A673 (cell line): Measurements from ENCODE around the gene ZSWIM6. TPM values are rescaled to one million over a fixed set of nuclear protein-coding genes. Genes with fewer than 3 reads are reported as not detected.

Experiments
- BruUV-seq: library from RNA; stranded (reverse); fragments of 400-500 nt; replicated peaks from 2 replicates; lab custom pipeline; 2021; lab: Mats Ljungman, UMichigan
- CTCF ChIA-PET: fragments of 300-600 bp; sonication (Branson Sonifier 250); formaldehyde crosslinking; loops from one replicate; lab custom pipeline; 2022; ENCODE audit warnings: antibody characterized with exemption; lab: Charles Lee
- POLR2A ChIA-PET: fragments of 300-600 bp; sonication (Branson Sonifier 250); formaldehyde crosslinking; loops from one replicate; lab custom pipeline; 2022; ENCODE audit warnings: antibody characterized with exemption; ENCODE audit not compliant: low non-redundant PET; lab: Charles Lee
- DNase-seq: peaks from one replicate; pipeline ENCODE4 v3.0.0-alpha.2; 2015; ENCODE audit warnings: low spot score
- H3K27ac ChIP-seq: fragments of 200-600 bp; sonication (generic); 2 replicates; pipeline ENCODE4 v1.5.1; 2016; ENCODE audit warnings: mixed run types, low read depth, mild to moderate bottlenecking, mixed read lengths, antibody characterized with exemption, low read length; ENCODE audit not compliant: poor library complexity, severe bottlenecking
- H3K27me3 ChIP-seq: fragments of 200-600 bp; sonication (generic); replicated peaks from 2 replicates; pipeline ENCODE4 v1.6.1; 2017; ENCODE audit warnings: mixed run types, low read depth, mild to moderate bottlenecking, mixed read lengths, antibody characterized with exemption, low read length; ENCODE audit not compliant: insufficient read depth, poor library complexity
- H3K36me3 ChIP-seq: fragments of 200-600 bp; sonication (generic); 2 replicates; pipeline ENCODE4 v1.6.1; 2016; ENCODE audit warnings: mixed run types, mild to moderate bottlenecking, mixed read lengths, antibody characterized with exemption, low read length; ENCODE audit not compliant: insufficient read depth, poor library complexity, severe bottlenecking
- H3K4me1 ChIP-seq: fragments of 200-600 bp; sonication (generic); 2 replicates; pipeline ENCODE4 v1.6.1; 2017; ENCODE audit warnings: mixed run types, mild to moderate bottlenecking, mixed read lengths, antibody characterized with exemption, low read length; ENCODE audit not compliant: insufficient read depth, poor library complexity, severe bottlenecking
- H3K4me3 ChIP-seq: fragments of 200-600 bp; sonication (generic); 2 replicates; pipeline ENCODE4 v1.5.1; 2016; ENCODE audit warnings: low read depth, mixed run types, mild to moderate bottlenecking, mixed read lengths, low read length; ENCODE audit not compliant: poor library complexity, severe bottlenecking
- H3K9me3 ChIP-seq: fragments of 200-600 bp; sonication (generic); 2 replicates; pipeline ENCODE4 v1.6.1; 2016; ENCODE audit warnings: mixed run types, low read depth, mild to moderate bottlenecking, mixed read lengths, antibody characterized with exemption, low read length; ENCODE audit not compliant: poor library complexity, severe bottlenecking
- EZH2 ChIP-seq: fragments of 200-600 bp; sonication (generic); IDR thresholded peaks from 2 replicates; pipeline ENCODE4 v1.6.1; 2017; ENCODE audit warnings: borderline replicate concordance, low read depth, mild to moderate bottlenecking, mixed read lengths, antibody characterized with exemption, low read length; ENCODE audit not compliant: poor library complexity, severe bottlenecking
- intact Hi-C: fragments of 100-400 bp; cut with micrococcal nuclease; formaldehyde crosslinking; loops from one replicate; pipeline ENCODE4 v1.10.0; 2022; ENCODE audit not compliant: unreplicated experiment
- total RNA-seq: library from RNA; stranded (reverse); gene quantifications from 2 replicates; pipeline ENCODE4 v1.2.3, GENCODE V29; 2021
- TF ChIP-seq, protein P1 (sequence below): fragments of 300-800, 200-600 bp; sonication (generic); conservative IDR thresholded peaks from 2 replicates; pipeline ENCODE4 v1.5.1; 2017; ENCODE audit warnings: low read depth, mild to moderate bottlenecking, antibody characterized with exemption, low read length, moderate library complexity, mixed read lengths

The ZSWIM6 gene
- total RNA-seq, 1 experiment from 2014 or later = 47.3 TPM

- no peak overlapping the region for H3K27ac ChIP-seq
- H3K36me3 ChIP-seq = no peaks in the 10 kb centered on the region
- H3K27me3 ChIP-seq = no peaks in the 10 kb centered on the region
- no peaks in the 10 kb centered on the region for H3K9me3 ChIP-seq
- CTCF ChIA-PET = no interaction called here
- TF ChIP-seq, protein P1, sequence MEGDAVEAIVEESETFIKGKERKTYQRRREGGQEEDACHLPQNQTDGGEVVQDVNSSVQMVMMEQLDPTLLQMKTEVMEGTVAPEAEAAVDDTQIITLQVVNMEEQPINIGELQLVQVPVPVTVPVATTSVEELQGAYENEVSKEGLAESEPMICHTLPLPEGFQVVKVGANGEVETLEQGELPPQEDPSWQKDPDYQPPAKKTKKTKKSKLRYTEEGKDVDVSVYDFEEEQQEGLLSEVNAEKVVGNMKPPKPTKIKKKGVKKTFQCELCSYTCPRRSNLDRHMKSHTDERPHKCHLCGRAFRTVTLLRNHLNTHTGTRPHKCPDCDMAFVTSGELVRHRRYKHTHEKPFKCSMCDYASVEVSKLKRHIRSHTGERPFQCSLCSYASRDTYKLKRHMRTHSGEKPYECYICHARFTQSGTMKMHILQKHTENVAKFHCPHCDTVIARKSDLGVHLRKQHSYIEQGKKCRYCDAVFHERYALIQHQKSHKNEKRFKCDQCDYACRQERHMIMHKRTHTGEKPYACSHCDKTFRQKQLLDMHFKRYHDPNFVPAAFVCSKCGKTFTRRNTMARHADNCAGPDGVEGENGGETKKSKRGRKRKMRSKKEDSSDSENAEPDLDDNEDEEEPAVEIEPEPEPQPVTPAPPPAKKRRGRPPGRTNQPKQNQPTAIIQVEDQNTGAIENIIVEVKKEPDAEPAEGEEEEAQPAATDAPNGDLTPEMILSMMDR = no peak
- TF ChIP-seq EZH2 = no peak
- H3K4me1 ChIP-seq = no peaks in the 10 kb centered on the region
- no peak for DNase-seq
- intact Hi-C loops = no loop called here
- POLR2A ChIA-PET = no interaction called here
- BruUV-seq = no TSS peak
- no peak overlapping the region for H3K4me3 ChIP-seq
Measured at GRCh38 chr5:61590473-61590872, 258.4 kb downstream of the ZSWIM6 start.

- POLR2A ChIA-PET = no interaction called here
- no peaks in the 10 kb centered on the region for H3K27me3 ChIP-seq
- no peaks in the 10 kb centered on the region for H3K36me3 ChIP-seq
- no TSS peak for BruUV-seq
- no peaks in the 10 kb centered on the region for H3K4me1 ChIP-seq
- TF ChIP-seq, protein P1 = no peak
- TF ChIP-seq EZH2 = no peak
- no peak overlapping the region for H3K4me3 ChIP-seq
- intact Hi-C loops = no loop called here
- H3K9me3 ChIP-seq = no peaks in the 10 kb centered on the region
- CTCF ChIA-PET = no interaction called here
- DNase-seq = no peak
- no peak overlapping the region for H3K27ac ChIP-seq
Measured at GRCh38 chr5:61591859-61592258, 259.8 kb downstream of the ZSWIM6 start.

- TF ChIP-seq, protein P1 = no peak
- no peak for TF ChIP-seq EZH2
- Histone ChIP-seq H3K27ac (no peak overlapping the region), H3K4me3 (no peak overlapping the region), H3K36me3 (no peaks in the 10 kb centered on the region), H3K27me3 (no peaks in the 10 kb centered on the region), H3K4me1 (no peaks in the 10 kb centered on the region), H3K9me3 (no peaks in the 10 kb centered on the region)
- CTCF ChIA-PET = no interaction called here
- no peak for DNase-seq
- intact Hi-C loops = no loop called here
- BruUV-seq = no TSS peak
- POLR2A ChIA-PET = no interaction called here
Measured at GRCh38 chr5:61595426-61595825, 263.4 kb downstream of the ZSWIM6 start.

Other genes starting within 250 kb of the ZSWIM6 start
- 78.7 and 93.5 TPM in 2 replicates for gene SMIM15, start 169.8 kb upstream of the ZSWIM6 start, total RNA-seq